Testis (tissue), 5 donors: ENCODE data around the gene NDRG2. TPM values are rescaled to one million over a fixed set of nuclear protein-coding genes. Genes with fewer than 3 reads are reported as not detected.

Experiments used
- DNase-seq: peaks from one replicate; pipeline ENCODE4 v3.0.0-alpha.2; 2019
- H3K27ac ChIP-seq, 2 donors: fragments of 200-600 bp; sonication (generic); one replicate each; pipeline ENCODE4 v1.5.1; 2019
- H3K27me3 ChIP-seq: fragments of 200-600 bp; sonication (generic); one replicate; pipeline ENCODE4 v1.5.1; 2019
- H3K36me3 ChIP-seq: fragments of 200-600 bp; sonication (generic); one replicate; pipeline ENCODE4 v1.5.1; 2017; ENCODE audit warnings: low read depth; ENCODE audit errors: missing control alignments
- H3K4me1 ChIP-seq: fragments of 200-600 bp; sonication (generic); one replicate; pipeline ENCODE4 v1.5.1; 2019
- H3K4me3 ChIP-seq, 2 donors: fragments of 200-600 bp; sonication (generic); one replicate each; pipeline ENCODE4 v1.5.1; 2017 to 2019
- H3K9me3 ChIP-seq: fragments of 200-600 bp; sonication (generic); one replicate; pipeline ENCODE4 v1.5.1; 2017
- CTCF ChIP-seq, 3 experiments: fragments of 450-650 bp in 2 of 3; fragments of 200-600 bp in 1 of 3; sonication (generic) in 1 of 3; IDR thresholded peaks; one replicate each; pipeline ENCODE4 v1.5.1; 2016 to 2019; ENCODE audit warnings: antibody characterized with exemption in 3 of 3, mild to moderate bottlenecking in 2 of 3, moderate library complexity in 1 of 3
- POLR2A ChIP-seq: fragments of 450-650 bp; IDR thresholded peaks from one replicate; pipeline ENCODE4 v1.6.1; 2017; ENCODE audit warnings: antibody characterized with exemption, mild to moderate bottlenecking, moderate library complexity
- WGBS, 2 donors: methylation state at CpG; one replicate each; pipeline ENCODE4 v1.1.5; 2018; 5-methylcytosine and 5-hydroxymethylcytosine counted together
- intact Hi-C: fragments of 100-400 bp; cut with DNase I; formaldehyde crosslinking; loops from one replicate; pipeline ENCODE4 v1.15.1; 2023; ENCODE audit warnings: low total_unique reads
- long read RNA-seq, 2 donors: transcript quantifications; one replicate each; lab custom pipeline, GENCODE V29; 2026
- polyA plus RNA-seq: library from polyadenylated mRNA; stranded (reverse); fragments of 350-450 nt; fragmentation: Illumina TruSeq; extraction: RNeasy Lipid Tissue Mini Kit (QIAGEN cat#74804); gene quantifications from one replicate; pipeline ENCODE4 v1.2.3, GENCODE V29; 2014; ENCODE audit warnings: low read depth, low replicate concordance; ENCODE audit not compliant: insufficient read depth
- total RNA-seq, 2 donors: library from RNA; depleted of rRNA; stranded (reverse); fragments of >200 nt; gene quantifications; one replicate each; pipeline ENCODE4 v1.2.3, GENCODE V29; 2016

NDRG2 gene
- total RNA-seq (100 to 1,000 TPM in 1 of 2 donors, 10 to 100 TPM in 1; 98.4 to 106 TPM), polyA plus RNA-seq (85.6 TPM)
- long read RNA-seq, donor 1, transcript NDRG2-209 (17 exons, 2,079 nt) = minor isoform, 6 of 28 reads
- long read RNA-seq, donor 1, transcript NDRG2-227 (15 exons, 1,980 nt) = major isoform, 10 of 28 reads
- long read RNA-seq, donor 1, partial matches to known transcripts = 0 of 28 reads
- long read RNA-seq, donor 1, other reads (novel, unspliced or antisense) = 6 of 28 reads
- long read RNA-seq, donor 2, partial matches to known transcripts = 0 of 14 reads
- long read RNA-seq, donor 2, other reads (novel, unspliced or antisense) = 0 of 14 reads

DNA sequence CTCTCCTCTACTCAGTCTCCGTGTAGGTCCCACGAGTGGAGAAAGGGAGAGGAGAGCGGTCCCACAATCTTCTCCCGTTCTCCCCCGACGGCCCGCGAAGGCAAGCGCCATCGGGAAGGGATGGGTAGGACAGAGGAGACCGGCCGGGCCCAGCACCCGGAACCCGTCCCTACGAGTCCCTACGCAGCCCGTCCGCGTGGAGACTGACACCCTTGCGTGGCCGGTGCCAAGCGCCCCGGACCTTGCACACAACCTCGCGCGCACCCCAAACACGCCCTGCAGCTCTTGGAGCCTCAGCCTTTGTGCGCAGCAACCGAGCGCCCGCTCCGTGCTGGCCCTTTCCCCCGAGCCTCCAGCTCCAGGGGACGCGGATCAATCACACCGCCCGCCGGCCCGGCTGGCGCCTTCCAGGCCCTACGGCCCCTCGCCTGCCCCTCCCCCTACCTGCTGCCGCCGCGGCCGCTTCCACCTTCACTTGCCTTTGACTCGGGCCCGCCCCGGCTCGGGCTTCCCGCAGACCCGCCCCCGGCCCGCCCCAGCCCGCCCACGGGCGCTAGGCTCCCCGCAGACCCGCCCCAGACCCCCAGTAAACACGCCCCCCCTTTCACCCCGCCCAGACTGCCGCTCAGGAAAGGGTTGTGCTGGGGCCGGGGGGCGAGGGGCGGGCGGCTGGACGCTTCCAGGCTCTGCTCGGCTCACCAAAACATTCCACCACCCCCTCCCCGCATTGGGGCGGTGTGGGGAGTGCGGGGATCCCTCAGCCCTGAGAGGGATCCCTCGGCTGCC is at the start of gene NDRG2:
TSS of gene NDRG2 (minus strand) at position 477 of the 786 bp plus-strand sequence. CDS start 1,746 bp downstream, outside the sequence.
- Histone ChIP-seq H3K4me1 (peaks cover 31% of the 10 kb centered on the region), H3K27ac (peak within 1 kb of the TSS; percentile 89 to 91), H3K36me3 (no peaks in the 10 kb centered on the region), H3K9me3 (no peaks in the 10 kb centered on the region), H3K4me3 (peak within 1 kb of the TSS; percentile 76 to 83), H3K27me3 (no peaks in the 10 kb centered on the region)
- intact Hi-C loops = no loop called here
- DNase-seq = peak; percentile 82
- no peak for TF ChIP-seq POLR2A
- TF ChIP-seq CTCF (IDR thresholded peaks at IDR 0.05) = no peak
- WGBS, 2 donors = 1 to 2% methylated on average over 13 to 61 of the region's 72 CpGs

- intact Hi-C loops = no loop called here
- Histone ChIP-seq H3K27me3 (no peaks in the 10 kb centered on the region), H3K4me1 (peaks cover 21% of the 10 kb centered on the region), H3K27ac (no peak overlapping the region), H3K9me3 (no peaks in the 10 kb centered on the region), H3K36me3 (no peaks in the 10 kb centered on the region), H3K4me3 (no peak overlapping the region)
- 87 to 100% methylated on average over 1 to 9 of the region's 9 CpGs for WGBS, 2 donors
- DNase-seq = no peak
- TF ChIP-seq POLR2A (no peak), CTCF (IDR thresholded peaks at IDR 0.05) (no peak)
Measured at GRCh38 chr14:21073921-21074320, 49.1 kb upstream of the NDRG2 start.

GRCh38 chr14:21072781-21073339 is 48.0 kb upstream of the NDRG2 start:
- TF ChIP-seq POLR2A (no peak), CTCF (IDR thresholded peaks at IDR 0.05) (no peak)
- Histone ChIP-seq H3K36me3 (no peaks in the 10 kb centered on the region), H3K27me3 (no peaks in the 10 kb centered on the region), H3K27ac (peak overlapping the region; percentile 31 to 89), H3K9me3 (no peaks in the 10 kb centered on the region), H3K4me1 (peaks cover 26% of the 10 kb centered on the region), H3K4me3 (no peak overlapping the region)
- no peak for DNase-seq
- 88 to 89% methylated on average over 7 to 9 of the region's 9 CpGs for WGBS, 2 donors
- intact Hi-C loops = no loop called here

DNA sequence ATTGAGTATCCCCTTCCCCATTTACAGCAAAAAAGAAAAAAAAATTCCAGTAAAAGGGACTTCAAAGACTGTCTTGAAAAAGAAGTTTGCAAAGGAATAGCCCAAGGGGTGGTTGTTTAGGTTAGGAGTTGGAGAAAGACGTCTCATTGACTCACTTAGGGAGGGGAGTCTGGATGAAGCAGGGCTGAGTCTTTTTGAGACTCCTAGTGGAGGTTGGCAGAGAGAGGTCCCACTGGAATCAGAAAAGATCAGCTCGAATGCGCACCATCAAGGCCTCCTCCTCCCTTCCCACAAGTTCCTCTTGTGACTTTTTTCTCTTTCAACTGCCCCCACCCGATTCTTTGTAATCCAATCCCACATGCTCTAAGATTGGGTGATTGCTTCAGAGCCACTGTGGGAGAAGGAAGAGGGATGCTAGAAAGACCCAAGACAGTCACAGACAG is 47.2 kb upstream of the NDRG2 start:
- WGBS, 2 donors = 7 to 10% methylated on average over 4 of the region's 4 CpGs
- Histone ChIP-seq H3K4me1 (peaks cover 26% of the 10 kb centered on the region), H3K27ac (peak overlapping the region; percentile 70 to 89), H3K9me3 (no peaks in the 10 kb centered on the region), H3K36me3 (no peaks in the 10 kb centered on the region), H3K27me3 (no peaks in the 10 kb centered on the region), H3K4me3 (peak overlapping the region; percentile 68 to 75)
- peak; percentile 55 for DNase-seq
- intact Hi-C loops = no loop called here
- TF ChIP-seq POLR2A = no peak
- TF ChIP-seq CTCF (IDR thresholded peaks at IDR 0.05) = peak in 1 of 3 experiments; percentile 7
